Neutrophil (primary cell): Measurements from ENCODE around the gene TIGD6.

ENCODE experiments used
- H3K27ac ChIP-seq: fragments of 200-600 bp; sonication (generic); 2 replicates; pipeline ENCODE4 v1.5.1; 2016; ENCODE audit warnings: mild to moderate bottlenecking, moderate library complexity
- H3K27me3 ChIP-seq: fragments of 200-600 bp; sonication (generic); 2 replicates; pipeline ENCODE4 v1.6.0; 2016; ENCODE audit warnings: mild to moderate bottlenecking
- H3K36me3 ChIP-seq: fragments of 200-600 bp; sonication (generic); 2 replicates; pipeline ENCODE4 v1.5.1; 2017
- H3K4me1 ChIP-seq, 2 experiments: fragments of 200-600 bp in 1 of 2; sonication (generic) in 1 of 2; 1 replicate in 1 of 2; 2 replicates in 1 of 2; pipeline versions ENCODE4 v1.5.1 to v1.6.1; 2013 to 2016; ENCODE audit warnings: low read depth in 1 of 2, low read length in 1 of 2, mild to moderate bottlenecking in 1 of 2, moderate library complexity in 1 of 2; ENCODE audit not compliant: control insufficient read depth in 1 of 2, insufficient read depth in 1 of 2
- H3K4me3 ChIP-seq, 2 experiments: fragments of 200-600 bp in 1 of 2; sonication (generic) in 1 of 2; 1 replicate in 1 of 2; 2 replicates in 1 of 2; pipeline ENCODE4 v1.5.1; 2013 to 2016; ENCODE audit warnings: low read depth in 1 of 2, low read length in 1 of 2, mild to moderate bottlenecking in 1 of 2, moderate library complexity in 1 of 2
- H3K9me3 ChIP-seq: fragments of 200-600 bp; sonication (generic); 2 replicates; pipeline ENCODE4 v1.5.1; 2016
- CTCF ChIP-seq: fragments of 200-600 bp; sonication (generic); IDR thresholded peaks from 2 replicates; pipeline ENCODE4 v1.5.1; 2016; ENCODE audit warnings: antibody characterized with exemption

TIGD6 gene

GRCh38 chr5:149975409-149975808 lies 25.0 kb downstream of the TIGD6 start:
- no peak overlapping the region for H3K27ac ChIP-seq
- H3K27me3 ChIP-seq, result no peaks in the 10 kb centered on the region
- no peaks in the 10 kb centered on the region for H3K9me3 ChIP-seq
- TF ChIP-seq CTCF, result no peak
- no peak overlapping the region for H3K4me3 ChIP-seq
- no peaks in the 10 kb centered on the region for H3K4me1 ChIP-seq
- H3K36me3 ChIP-seq, result peaks cover 15% of the 10 kb centered on the region

- Histone ChIP-seq H3K36me3 (no peaks in the 10 kb centered on the region), H3K9me3 (no peaks in the 10 kb centered on the region), H3K4me1 (no peaks in the 10 kb centered on the region), H3K27ac (no peak overlapping the region), H3K27me3 (no peaks in the 10 kb centered on the region), H3K4me3 (no peak overlapping the region)
- no peak for TF ChIP-seq CTCF
Measured at GRCh38 chr5:149969181-149969930, 31.1 kb downstream of the TIGD6 start.

GRCh38 chr5:149966946-149967345 lies 33.5 kb downstream of the TIGD6 start:
- Histone ChIP-seq H3K27ac (no peak overlapping the region), H3K36me3 (no peaks in the 10 kb centered on the region), H3K27me3 (no peaks in the 10 kb centered on the region), H3K4me3 (no peak overlapping the region), H3K4me1 (no peaks in the 10 kb centered on the region), H3K9me3 (no peaks in the 10 kb centered on the region)
- TF ChIP-seq CTCF, result no peak

- no peak overlapping the region for H3K4me3 ChIP-seq
- H3K4me1 ChIP-seq, result peaks cover 21 to 22% of the 10 kb centered on the region in 2 experiments
- no peaks in the 10 kb centered on the region for H3K9me3 ChIP-seq
- H3K27me3 ChIP-seq, result no peaks in the 10 kb centered on the region
- no peak overlapping the region for H3K27ac ChIP-seq
- H3K36me3 ChIP-seq, result no peaks in the 10 kb centered on the region
- TF ChIP-seq CTCF, result no peak
Measured at GRCh38 chr5:149963729-149964128, 36.7 kb downstream of the TIGD6 start.

- Histone ChIP-seq H3K9me3 (no peaks in the 10 kb centered on the region), H3K4me1 (peaks cover 21 to 22% of the 10 kb centered on the region in 2 experiments), H3K4me3 (no peak overlapping the region), H3K27me3 (no peaks in the 10 kb centered on the region), H3K36me3 (no peaks in the 10 kb centered on the region), H3K27ac (no peak overlapping the region)
- no peak for TF ChIP-seq CTCF
Measured at GRCh38 chr5:149962601-149963300, 37.7 kb downstream of the TIGD6 start.
